ENCODE results near the gene CABLES1. TPM values are rescaled to one million over a fixed set of nuclear protein-coding genes. Genes with fewer than 3 reads are reported as not detected.
A peak's percentile ranks its signal among the peaks of the same experiment; 100 is the strongest.

Gene CABLES1
- total RNA-seq, 6 experiments from 2014 or later, result 7.4 to 21.5 (median 11.3) TPM

DNA sequence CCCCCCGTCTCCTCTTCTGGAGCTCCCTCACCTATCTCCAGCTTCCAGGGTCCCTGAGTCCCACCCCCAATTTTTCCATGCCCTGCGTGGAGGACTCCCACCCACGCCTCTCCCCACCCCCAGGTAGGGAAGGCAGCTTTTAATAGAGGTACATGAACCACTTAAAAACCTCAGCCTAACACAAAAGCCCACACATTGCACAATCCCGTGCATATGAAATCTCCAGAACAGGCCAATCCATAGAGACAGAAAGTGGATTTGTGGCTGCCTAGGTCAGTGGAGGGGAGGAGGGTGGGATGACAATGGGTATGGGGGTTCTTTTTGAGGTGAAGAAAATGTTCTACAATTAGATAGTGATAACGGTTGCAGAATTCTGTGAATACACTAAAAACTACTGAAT is 145.6 kb downstream of the CABLES1 start:
- intact Hi-C loops (cut with DNase I), result no loop called here
- no peaks in the 10 kb centered on the region for H3K27me3 ChIP-seq
- DNase-seq (no peak), ATAC-seq (no peak)
- H3K4me3 ChIP-seq, result no peak overlapping the region
- no peak overlapping the region for H3K27ac ChIP-seq
- H3K4me1 ChIP-seq, result no peaks in the 10 kb centered on the region
- TF ChIP-seq, protein P1, sequence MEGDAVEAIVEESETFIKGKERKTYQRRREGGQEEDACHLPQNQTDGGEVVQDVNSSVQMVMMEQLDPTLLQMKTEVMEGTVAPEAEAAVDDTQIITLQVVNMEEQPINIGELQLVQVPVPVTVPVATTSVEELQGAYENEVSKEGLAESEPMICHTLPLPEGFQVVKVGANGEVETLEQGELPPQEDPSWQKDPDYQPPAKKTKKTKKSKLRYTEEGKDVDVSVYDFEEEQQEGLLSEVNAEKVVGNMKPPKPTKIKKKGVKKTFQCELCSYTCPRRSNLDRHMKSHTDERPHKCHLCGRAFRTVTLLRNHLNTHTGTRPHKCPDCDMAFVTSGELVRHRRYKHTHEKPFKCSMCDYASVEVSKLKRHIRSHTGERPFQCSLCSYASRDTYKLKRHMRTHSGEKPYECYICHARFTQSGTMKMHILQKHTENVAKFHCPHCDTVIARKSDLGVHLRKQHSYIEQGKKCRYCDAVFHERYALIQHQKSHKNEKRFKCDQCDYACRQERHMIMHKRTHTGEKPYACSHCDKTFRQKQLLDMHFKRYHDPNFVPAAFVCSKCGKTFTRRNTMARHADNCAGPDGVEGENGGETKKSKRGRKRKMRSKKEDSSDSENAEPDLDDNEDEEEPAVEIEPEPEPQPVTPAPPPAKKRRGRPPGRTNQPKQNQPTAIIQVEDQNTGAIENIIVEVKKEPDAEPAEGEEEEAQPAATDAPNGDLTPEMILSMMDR (IDR thresholded peaks at IDR 0.05), result no peak
- no peak for TF ChIP-seq POLR2A (IDR thresholded peaks at IDR 0.05)
- WGBS (ENCODE audit: insufficient coverage, low coverage, low lambda C conversion rate, missing lambda C conversion rate), result 88% methylated on average over 4 of the region's 5 CpGs
- H3K9me3 ChIP-seq, result no peaks in the 10 kb centered on the region
- no peaks in the 10 kb centered on the region for H3K36me3 ChIP-seq

DNA sequence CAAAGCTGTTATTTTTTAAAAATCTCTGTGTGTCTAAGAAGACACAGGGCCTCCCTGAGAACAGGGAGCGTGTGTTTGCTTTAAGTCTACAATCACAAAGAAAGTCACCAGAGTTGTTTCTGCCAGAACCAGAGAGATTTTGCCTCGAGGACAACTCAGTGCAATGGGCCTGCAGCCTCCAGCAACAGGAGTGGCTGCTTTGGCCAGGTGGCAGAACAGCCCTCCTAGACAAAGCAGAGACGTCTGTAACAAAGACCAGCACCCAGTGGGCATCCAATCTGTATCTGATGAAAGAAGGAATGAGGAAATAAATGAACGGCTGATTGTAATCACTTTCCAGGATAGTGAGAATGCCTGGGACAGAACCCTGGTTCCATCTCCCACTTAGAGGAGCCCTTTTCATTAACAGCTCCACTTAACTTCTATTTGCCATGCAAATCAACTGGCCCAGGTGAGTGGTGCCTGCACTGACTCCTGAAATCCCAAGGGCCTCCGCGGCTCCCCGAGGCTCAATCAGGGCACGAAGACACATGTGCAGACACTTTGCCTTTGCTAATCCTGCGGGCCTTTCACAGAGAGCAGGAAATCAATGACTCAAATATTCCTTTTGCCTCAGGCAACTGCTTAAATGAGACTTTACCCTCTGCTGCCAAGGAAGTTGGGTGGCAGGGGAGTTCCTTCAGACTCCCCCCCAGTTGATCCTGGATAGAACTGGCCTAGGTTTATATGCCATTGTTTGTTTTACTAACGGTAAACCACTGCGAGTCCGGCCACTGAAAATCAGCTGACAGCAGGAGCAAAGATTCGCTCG is 146.5 kb downstream of the CABLES1 start:
- H3K27me3 ChIP-seq, result no peaks in the 10 kb centered on the region
- no peak for ATAC-seq
- DNase-seq, result no peak
- intact Hi-C loops (cut with DNase I), result no loop called here
- no peaks in the 10 kb centered on the region for H3K4me1 ChIP-seq
- no peak overlapping the region for H3K27ac ChIP-seq
- H3K36me3 ChIP-seq, result no peaks in the 10 kb centered on the region
- H3K4me3 ChIP-seq, result no peak overlapping the region
- no peaks in the 10 kb centered on the region for H3K9me3 ChIP-seq
- WGBS (ENCODE audit: insufficient coverage, low coverage, low lambda C conversion rate, missing lambda C conversion rate), result 79% methylated on average over 10 of the region's 14 CpGs
- TF ChIP-seq, protein P1 (IDR thresholded peaks at IDR 0.05), result no peak
- TF ChIP-seq POLR2A (IDR thresholded peaks at IDR 0.05), result no peak

DNA sequence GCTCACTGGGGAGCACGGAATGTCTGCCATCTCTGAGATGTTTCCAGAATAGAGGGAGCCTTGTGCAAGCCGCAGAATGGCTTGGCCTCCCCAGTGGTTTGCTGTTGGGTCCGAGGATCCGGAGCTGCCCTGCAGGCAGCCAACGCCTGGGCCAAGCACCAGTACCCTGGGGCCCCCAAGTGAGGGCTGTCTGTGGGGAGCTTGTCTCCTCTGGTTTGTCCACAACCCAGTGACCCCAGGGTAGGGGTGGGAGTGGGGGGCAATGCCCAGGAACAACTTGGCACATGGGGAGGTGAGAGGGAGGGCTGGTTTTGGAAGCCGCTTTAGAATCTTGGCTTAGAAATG is 147.1 kb downstream of the CABLES1 start:
- H3K4me1 ChIP-seq, result no peaks in the 10 kb centered on the region
- intact Hi-C loops (cut with DNase I), result no loop called here
- DNase-seq (no peak), ATAC-seq (no peak)
- H3K4me3 ChIP-seq, result no peak overlapping the region
- 100% methylated on average over 1 of the region's 6 CpGs for WGBS (ENCODE audit: insufficient coverage, low coverage, low lambda C conversion rate, missing lambda C conversion rate)
- H3K36me3 ChIP-seq, result no peaks in the 10 kb centered on the region
- H3K27ac ChIP-seq, result no peak overlapping the region
- no peaks in the 10 kb centered on the region for H3K27me3 ChIP-seq
- no peak for TF ChIP-seq POLR2A (IDR thresholded peaks at IDR 0.05)
- TF ChIP-seq, protein P1 (IDR thresholded peaks at IDR 0.05), result no peak
- no peaks in the 10 kb centered on the region for H3K9me3 ChIP-seq

DNA sequence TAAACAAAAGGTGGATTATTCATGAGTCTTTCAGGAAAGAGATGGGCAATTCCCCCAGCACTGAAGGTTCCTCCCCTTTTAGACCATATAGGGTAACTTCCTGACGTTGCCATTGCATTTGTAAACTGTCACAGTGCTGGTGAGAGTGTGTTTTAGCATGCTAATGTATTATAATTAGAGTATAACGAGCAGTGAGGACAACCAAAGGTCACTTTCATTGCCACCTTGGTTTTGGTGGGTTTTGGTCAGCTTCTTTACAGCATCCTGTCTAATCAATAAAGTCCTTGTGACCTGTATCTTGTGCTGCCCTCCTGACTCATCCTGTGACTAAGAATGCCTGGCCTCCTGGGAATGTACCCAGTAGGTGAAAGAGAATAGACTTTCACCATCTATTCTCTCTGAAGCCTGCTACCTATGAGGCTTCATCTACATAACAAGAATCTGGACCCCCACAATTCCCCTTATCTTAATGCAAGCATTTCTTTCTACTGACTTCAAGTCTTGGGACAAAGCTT is 148.7 kb downstream of the CABLES1 start:
- Histone ChIP-seq H3K4me1 (no peaks in the 10 kb centered on the region), H3K27ac (no peak overlapping the region), H3K27me3 (no peaks in the 10 kb centered on the region), H3K36me3 (no peaks in the 10 kb centered on the region), H3K9me3 (no peaks in the 10 kb centered on the region), H3K4me3 (no peak overlapping the region)
- TF ChIP-seq, protein P1 (IDR thresholded peaks at IDR 0.05), result no peak
- no peak for TF ChIP-seq POLR2A (IDR thresholded peaks at IDR 0.05)
- no peak for DNase-seq
- WGBS (ENCODE audit: insufficient coverage, low coverage, low lambda C conversion rate, missing lambda C conversion rate), result no CpG with 5 or more reads among the region's 2 CpGs
- peak in 1 of 4 donors; percentile 93 for ATAC-seq
- intact Hi-C loops (cut with DNase I), result no loop called here
